ENCODE results near the gene DYRK1B. TPM values are rescaled to one million over a fixed set of nuclear protein-coding genes. Genes with fewer than 3 reads are reported as not detected.

The DYRK1B gene
- total RNA-seq, 1 donor from 2014 or later = 90.7 TPM

- TF ChIP-seq CTCF (IDR thresholded peaks at IDR 0.05; ENCODE audit: unreplicated experiment) = no peak
- Mint-ChIP-seq H3K4me1 (ENCODE audit: low read depth) (no peaks in the 10 kb centered on the region), H3K36me3 (ENCODE audit: insufficient read depth) (no peaks in the 10 kb centered on the region), H3K27me3 (peaks cover 9% of the 10 kb centered on the region), H3K4me3 (ENCODE audit: low read depth) (no peak overlapping the region), H3K9me3 (ENCODE audit: low read depth) (no peaks in the 10 kb centered on the region), H3K27ac (no peak overlapping the region)
- DNase-seq (ENCODE audit: low spot score, unreplicated experiment) = no peak
Measured at GRCh38 chr19:39870171-39870971, 36.4 kb upstream of the DYRK1B start.

- Mint-ChIP-seq H3K36me3 (ENCODE audit: insufficient read depth) (no peaks in the 10 kb centered on the region), H3K27ac (no peak overlapping the region), H3K4me3 (ENCODE audit: low read depth) (no peak overlapping the region)
Measured at GRCh38 chr19:39867952-39868351, 34.0 kb upstream of the DYRK1B start.

GRCh38 chr19:39867133-39867532 is 33.2 kb upstream of the DYRK1B start:
- no peaks in the 10 kb centered on the region for H3K4me1 Mint-ChIP-seq (ENCODE audit: low read depth)
- H3K4me3 Mint-ChIP-seq (ENCODE audit: low read depth) = no peak overlapping the region
- H3K36me3 Mint-ChIP-seq (ENCODE audit: insufficient read depth) = no peaks in the 10 kb centered on the region
- H3K9me3 Mint-ChIP-seq (ENCODE audit: low read depth) = no peaks in the 10 kb centered on the region
- H3K27ac Mint-ChIP-seq = no peak overlapping the region
- TF ChIP-seq CTCF (IDR thresholded peaks at IDR 0.05; ENCODE audit: unreplicated experiment) = no peak
- peaks cover 18% of the 10 kb centered on the region for H3K27me3 Mint-ChIP-seq
- DNase-seq (ENCODE audit: low spot score, unreplicated experiment) = no peak

More at GRCh38 chr19:39867952-39868351, 34.0 kb upstream of the DYRK1B start:
- no peaks in the 10 kb centered on the region for H3K4me1 Mint-ChIP-seq (ENCODE audit: low read depth)
- no peak for TF ChIP-seq CTCF (IDR thresholded peaks at IDR 0.05; ENCODE audit: unreplicated experiment)
- H3K9me3 Mint-ChIP-seq (ENCODE audit: low read depth) = no peaks in the 10 kb centered on the region
- peaks cover 16% of the 10 kb centered on the region for H3K27me3 Mint-ChIP-seq
- DNase-seq (ENCODE audit: low spot score, unreplicated experiment) = no peak

GRCh38 chr19:39865953-39866352 is 32.0 kb upstream of the DYRK1B start:
- H3K27ac Mint-ChIP-seq = no peak overlapping the region
- TF ChIP-seq CTCF (IDR thresholded peaks at IDR 0.05; ENCODE audit: unreplicated experiment) = no peak
- no peak overlapping the region for H3K4me3 Mint-ChIP-seq (ENCODE audit: low read depth)
- no peaks in the 10 kb centered on the region for H3K4me1 Mint-ChIP-seq (ENCODE audit: low read depth)
- no peaks in the 10 kb centered on the region for H3K9me3 Mint-ChIP-seq (ENCODE audit: low read depth)
- H3K27me3 Mint-ChIP-seq = peaks cover 18% of the 10 kb centered on the region
- H3K36me3 Mint-ChIP-seq (ENCODE audit: insufficient read depth) = no peaks in the 10 kb centered on the region
- DNase-seq (ENCODE audit: low spot score, unreplicated experiment) = no peak

- Mint-ChIP-seq H3K4me1 (ENCODE audit: low read depth) (no peaks in the 10 kb centered on the region), H3K27me3 (peaks cover 17% of the 10 kb centered on the region), H3K4me3 (ENCODE audit: low read depth) (no peak overlapping the region), H3K36me3 (ENCODE audit: insufficient read depth) (no peaks in the 10 kb centered on the region), H3K27ac (no peak overlapping the region), H3K9me3 (ENCODE audit: low read depth) (no peaks in the 10 kb centered on the region)
- no peak for DNase-seq (ENCODE audit: low spot score, unreplicated experiment)
- TF ChIP-seq CTCF (IDR thresholded peaks at IDR 0.05; ENCODE audit: unreplicated experiment) = no peak
Measured at GRCh38 chr19:39865186-39865585, 31.2 kb upstream of the DYRK1B start.
